GM21737 (cell line): Measurements from ENCODE around the gene NFATC2.

ENCODE experiments used
- ATAC-seq: cut with Tn5 transposase; IDR thresholded peaks from one replicate; pipeline ENCODE4 v1.9.1; 2021; ENCODE audit warnings: mild to moderate bottlenecking, moderate library complexity; ENCODE audit not compliant: unreplicated experiment

Gene NFATC2

GRCh38 chr20:51437182-51437924 lies 105.2 kb downstream of the NFATC2 start:
- ATAC-seq = no peak

GRCh38 chr20:51434580-51435247 lies 107.8 kb downstream of the NFATC2 start:
- no peak for ATAC-seq

DNA sequence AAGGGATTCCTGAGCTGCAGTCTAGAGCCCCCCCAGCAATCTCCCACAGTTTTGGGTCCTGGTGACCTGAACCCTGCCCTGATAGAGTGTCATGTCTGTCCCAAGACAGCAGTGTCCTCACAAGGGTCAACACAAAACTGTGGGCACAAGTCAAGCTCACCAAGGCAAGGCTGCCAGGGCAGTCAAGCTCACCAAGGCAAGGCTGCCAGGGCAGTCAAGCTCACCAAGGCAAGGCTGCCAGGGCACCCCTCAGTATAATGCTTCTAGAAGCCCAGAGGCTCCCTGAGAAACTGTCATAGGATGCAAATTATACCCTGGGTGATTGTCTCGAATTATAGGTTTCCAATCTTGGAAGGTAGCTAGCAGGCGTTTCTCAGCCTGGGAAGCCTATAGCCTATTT lies 108.5 kb downstream of the NFATC2 start:
- ATAC-seq = no peak

DNA sequence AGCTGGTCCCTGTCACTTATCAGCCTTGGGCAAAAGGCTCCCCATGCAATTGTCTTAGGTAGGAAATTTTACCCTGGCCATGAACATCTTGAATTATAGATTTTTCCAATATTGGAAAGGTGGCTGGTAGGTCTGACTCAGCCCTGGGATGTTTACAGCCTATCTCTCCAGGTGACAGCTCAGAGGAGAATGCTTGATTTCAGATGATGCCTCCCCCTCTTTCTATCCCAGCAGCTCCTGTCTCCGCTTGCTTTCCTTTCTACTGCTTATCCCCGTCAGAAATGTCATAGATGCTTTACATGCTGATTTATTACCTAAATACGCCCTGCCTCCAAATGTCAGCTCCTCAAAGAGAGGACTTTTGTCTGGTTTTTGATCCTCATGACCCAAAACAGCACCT lies 109.6 kb downstream of the NFATC2 start:
- ATAC-seq = no peak

DNA sequence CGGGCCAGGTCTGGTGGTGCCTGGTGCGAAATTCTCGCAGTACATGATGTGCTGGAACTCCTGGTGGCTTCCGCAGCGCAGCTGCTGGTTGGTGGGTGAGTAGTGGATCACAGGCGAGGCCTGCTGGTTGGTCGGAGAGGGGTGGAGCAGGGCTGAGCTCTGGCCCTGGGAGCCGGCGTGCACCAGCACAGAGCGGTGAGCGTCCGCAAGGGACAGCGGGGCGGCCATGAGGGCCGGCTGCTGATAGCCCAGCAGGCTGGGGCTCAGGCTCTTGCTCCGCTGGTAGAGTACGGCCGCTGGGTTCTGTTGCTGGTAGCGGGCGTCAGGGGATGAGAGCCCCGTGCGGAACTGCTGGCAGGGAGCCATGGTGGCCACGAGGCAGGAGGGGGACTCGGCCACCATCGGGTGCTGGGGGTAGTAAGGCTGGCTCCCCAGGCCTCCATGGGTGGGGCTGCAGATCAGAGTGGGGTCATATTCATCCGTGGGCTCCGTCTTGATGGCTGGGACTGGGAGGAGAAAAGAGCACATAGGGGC lies 110.2 kb downstream of the NFATC2 start:
- ATAC-seq = no peak

DNA sequence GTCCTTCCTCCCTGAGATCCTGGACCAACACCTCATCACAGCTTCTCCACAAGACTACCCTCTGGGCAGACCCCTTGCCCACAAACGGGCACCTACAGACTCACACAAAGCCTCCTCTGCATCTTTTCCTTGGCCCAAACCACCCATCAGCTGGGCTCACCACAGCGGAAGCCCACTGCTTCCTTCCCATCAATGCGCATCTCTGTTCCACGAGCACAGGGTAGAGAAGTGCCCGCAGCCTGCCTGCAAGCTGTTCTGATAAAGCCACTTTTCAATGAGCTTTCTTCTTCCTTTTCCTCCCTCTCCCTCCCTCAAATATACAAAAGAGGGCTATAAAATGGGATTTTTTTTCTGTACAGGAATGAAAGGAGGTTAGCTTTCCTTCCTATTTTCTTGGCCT lies 111.2 kb downstream of the NFATC2 start:
- no peak for ATAC-seq

DNA sequence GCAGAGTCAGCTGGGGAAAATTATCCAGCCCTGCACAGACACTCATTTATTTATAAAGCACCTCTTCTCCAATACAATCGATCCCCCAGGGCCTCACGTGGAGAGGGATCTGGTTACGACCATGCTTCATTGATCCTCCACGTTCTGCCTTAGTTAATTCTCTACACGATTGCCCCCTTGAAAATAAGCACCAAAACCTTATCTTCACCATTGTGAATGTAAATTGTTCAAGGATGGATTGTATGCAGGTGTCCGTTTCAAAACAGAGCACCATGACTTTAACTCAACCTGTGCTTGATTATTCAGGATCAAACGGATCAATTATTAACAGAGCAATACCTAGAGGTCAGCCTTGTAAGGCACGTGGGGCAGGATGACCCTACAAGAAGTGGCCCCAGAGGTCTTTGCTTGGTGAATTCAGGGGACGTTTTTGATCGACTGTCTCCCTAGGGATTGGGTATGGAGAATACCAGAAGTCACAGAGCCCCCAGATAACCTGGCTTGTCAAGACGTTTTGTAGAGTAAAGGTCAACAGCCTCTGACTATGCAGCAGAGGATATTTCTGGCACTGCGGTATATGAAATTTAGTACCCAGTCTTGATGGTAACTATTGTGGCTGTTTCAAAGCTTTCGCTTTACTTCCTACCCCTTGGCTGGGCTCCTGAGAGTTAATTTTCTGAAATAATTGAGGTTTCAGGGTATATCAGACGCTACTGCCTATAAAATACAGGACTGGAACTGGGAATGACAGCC lies 112.1 kb downstream of the NFATC2 start:
- ATAC-seq = no peak

DNA sequence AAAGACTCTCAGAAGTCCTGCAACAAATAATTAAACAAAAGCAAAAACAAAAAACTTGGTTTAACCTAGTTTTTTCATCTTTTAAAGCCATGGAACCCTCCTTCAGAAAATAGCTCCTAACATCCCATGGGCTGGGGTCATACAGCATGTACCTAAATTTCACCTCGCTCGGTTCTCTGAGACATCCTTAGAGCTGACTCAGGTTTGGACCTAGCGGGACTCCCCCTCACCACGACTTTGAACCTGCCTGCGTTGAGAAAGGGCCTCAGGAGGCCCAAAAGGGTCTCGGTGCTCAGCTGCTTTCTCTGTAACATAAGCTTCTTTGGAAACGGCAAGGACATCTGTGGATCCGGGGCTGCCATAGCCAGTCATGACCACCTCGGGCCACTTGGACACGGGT lies 112.8 kb downstream of the NFATC2 start:
- no peak for ATAC-seq

- no peak for ATAC-seq
Observed at GRCh38 chr20:51429144-51429482, 113.4 kb downstream of the NFATC2 start.

DNA sequence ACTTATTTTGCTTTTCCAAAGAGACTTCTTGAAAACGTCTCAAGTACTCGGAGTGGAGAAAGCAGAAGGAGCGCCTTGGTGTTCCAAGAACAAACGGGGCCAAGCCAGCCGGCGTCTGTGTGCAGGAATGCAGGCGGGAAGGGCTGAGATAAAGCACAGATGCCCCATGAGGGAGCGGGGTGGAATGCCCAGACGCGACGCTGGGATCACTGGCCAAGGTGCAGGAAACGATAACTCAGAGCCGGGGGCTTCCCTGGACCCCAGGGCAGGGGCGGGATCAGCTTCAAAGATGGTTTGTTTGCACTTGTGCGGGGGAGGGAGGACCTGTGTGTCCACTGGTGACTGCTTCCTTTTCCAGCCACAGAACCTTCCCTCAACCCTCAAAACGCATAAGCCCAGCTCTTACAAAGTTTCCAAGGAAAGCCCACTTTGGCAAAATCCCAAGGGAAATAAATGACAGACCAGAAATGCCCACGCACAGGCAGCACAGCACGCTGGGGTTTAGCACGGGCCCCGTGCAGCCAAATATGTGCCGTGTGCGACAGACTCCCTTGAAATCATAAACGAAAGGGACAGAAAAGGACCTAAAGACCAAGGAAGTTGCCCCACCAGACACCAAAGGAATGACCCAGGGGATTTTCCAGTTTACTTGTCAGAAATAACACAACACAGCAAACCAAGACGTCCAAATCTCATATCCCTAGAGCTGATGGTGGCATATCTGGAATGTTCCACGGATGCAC lies 113.9 kb downstream of the NFATC2 start:
- ATAC-seq = no peak

- ATAC-seq = no peak
Observed at GRCh38 chr20:51427651-51428291, 114.7 kb downstream of the NFATC2 start.

GRCh38 chr20:51426718-51427650 lies 115.5 kb downstream of the NFATC2 start:
- ATAC-seq = no peak

DNA sequence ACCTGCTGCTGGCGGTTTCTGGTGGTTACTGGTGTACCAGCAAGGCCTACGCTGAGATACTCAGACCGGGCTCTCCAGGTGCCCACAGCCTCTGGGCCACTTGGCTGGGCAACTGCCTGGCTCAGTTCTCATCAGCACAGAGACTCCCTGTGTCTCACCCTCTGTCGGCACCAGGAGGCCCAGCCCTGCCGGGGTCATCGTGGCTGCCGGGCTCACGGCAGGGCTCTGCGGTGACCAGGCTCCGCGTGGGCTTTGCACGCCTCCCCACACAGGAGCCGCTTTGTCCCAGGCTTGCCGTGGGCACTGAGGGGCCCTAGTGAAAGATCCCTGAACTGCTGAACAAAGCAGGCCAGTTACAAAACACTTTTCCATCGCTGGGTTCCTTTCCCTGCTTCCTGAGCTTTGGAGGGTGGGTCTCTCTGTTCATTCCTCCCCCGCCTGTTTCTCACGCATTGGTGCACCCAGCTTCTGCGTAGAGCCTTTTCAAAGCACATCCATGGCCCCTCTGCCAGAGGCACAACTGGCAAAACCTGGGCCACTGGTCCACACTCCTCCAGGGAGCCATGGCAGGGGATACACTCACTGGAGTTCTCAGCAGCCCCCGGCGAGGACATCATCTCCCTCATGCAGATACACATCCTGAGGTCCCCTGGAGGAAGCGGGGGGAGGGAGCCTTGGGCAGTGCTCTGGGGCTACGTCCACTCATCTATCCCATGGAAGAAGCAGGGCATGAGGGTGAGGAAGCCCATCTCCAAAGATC lies 117.0 kb downstream of the NFATC2 start:
- ATAC-seq = no peak

- ATAC-seq = no peak
Observed at GRCh38 chr20:51424270-51425117, 118.0 kb downstream of the NFATC2 start.

GRCh38 chr20:51423810-51424209 lies 118.7 kb downstream of the NFATC2 start:
- no peak for ATAC-seq

GRCh38 chr20:51423290-51423667 lies 119.2 kb downstream of the NFATC2 start:
- peak; percentile 58 for ATAC-seq

DNA sequence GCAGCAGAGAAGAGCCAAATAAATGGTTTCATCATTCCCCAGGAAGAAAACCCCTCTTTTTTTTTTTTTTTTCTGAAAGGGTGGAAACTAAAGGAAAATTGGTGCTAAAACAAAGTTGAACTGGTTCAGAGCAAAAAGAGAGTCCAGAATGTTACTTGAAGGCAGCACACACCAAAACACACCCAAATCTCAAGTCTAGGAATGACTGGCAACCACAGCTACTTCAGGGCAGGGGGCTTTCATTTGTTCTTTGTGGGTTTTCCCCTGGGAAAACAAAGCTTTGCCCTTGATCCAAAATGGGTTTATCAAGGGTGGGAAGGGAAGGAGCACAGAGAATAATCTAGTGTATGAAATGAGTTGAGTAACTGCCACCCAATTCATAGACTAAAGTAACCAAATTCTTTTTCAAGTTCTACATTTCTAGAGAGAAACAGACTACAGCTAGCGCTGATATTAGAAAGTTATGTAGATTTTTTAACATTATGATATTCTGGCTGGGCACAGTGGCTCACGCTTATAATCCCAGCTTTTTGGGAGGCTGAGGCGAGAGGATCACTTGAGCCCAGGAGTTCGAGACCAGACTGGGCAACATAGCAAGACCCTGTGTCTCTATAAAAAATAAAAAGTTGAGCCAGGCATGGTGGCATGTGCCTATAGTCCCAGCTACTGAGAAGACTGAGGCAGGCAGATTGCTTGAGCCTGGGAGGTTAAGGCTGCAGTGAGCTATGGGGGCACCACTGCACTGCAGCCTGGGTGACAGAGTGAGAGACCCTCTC lies 119.8 kb downstream of the NFATC2 start:
- ATAC-seq = no peak
